CD4-positive, alpha-beta T cell treated with Interleukin-17A for 1 hour (primary cell): Measurements from ENCODE around the gene ACP4.
"Not testable (repeated sequence)": the region's sequence is repeated elsewhere in the genome, so short reads cannot be mapped to it uniquely, and the experiment has no call there.

ENCODE experiments used
- DNase-seq: peaks from one replicate; pipeline ENCODE4 v3.0.0-alpha.2; 2020

The ACP4 gene

GRCh38 chr19:50797781-50798658 lies 7.8 kb downstream of the ACP4 start:
- DNase-seq = no peak

- DNase-seq = no peak
Observed at GRCh38 chr19:50798659-50799546, 8.7 kb downstream of the ACP4 start.

GRCh38 chr19:50799547-50799851 lies 9.3 kb downstream of the ACP4 start:
- DNase-seq = no peak

GRCh38 chr19:50801107-50801506 lies 10.9 kb downstream of the ACP4 start:
- DNase-seq = no peak

GRCh38 chr19:50803633-50804419 lies 13.6 kb downstream of the ACP4 start:
- peak; percentile 14 for DNase-seq

GRCh38 chr19:50804420-50805272 lies 14.4 kb downstream of the ACP4 start:
- DNase-seq = peak; percentile 99

GRCh38 chr19:50808856-50809255 lies 18.6 kb downstream of the ACP4 start:
- no peak for DNase-seq

- not testable (repeated sequence) for DNase-seq
Observed at GRCh38 chr19:50811622-50812238, 21.5 kb downstream of the ACP4 start.

- no peak for DNase-seq
Observed at GRCh38 chr19:50812474-50812873, 22.3 kb downstream of the ACP4 start.

- no peak for DNase-seq
Observed at GRCh38 chr19:50814883-50815282, 24.7 kb downstream of the ACP4 start.

GRCh38 chr19:50815439-50815838 lies 25.2 kb downstream of the ACP4 start:
- no peak for DNase-seq

GRCh38 chr19:50817941-50818858 lies 28.0 kb downstream of the ACP4 start:
- peak; percentile 32 for DNase-seq

- DNase-seq = no peak
Observed at GRCh38 chr19:50818859-50819472, 28.8 kb downstream of the ACP4 start.

GRCh38 chr19:50819636-50820035 lies 29.4 kb downstream of the ACP4 start:
- no peak for DNase-seq

GRCh38 chr19:50820086-50820485 lies 29.9 kb downstream of the ACP4 start:
- DNase-seq = no peak

GRCh38 chr19:50820549-50821247 lies 30.5 kb downstream of the ACP4 start:
- no peak for DNase-seq

- no peak for DNase-seq
Observed at GRCh38 chr19:50821248-50821612, 31.0 kb downstream of the ACP4 start.

- no peak for DNase-seq
Observed at GRCh38 chr19:50821622-50822021, 31.4 kb downstream of the ACP4 start.

GRCh38 chr19:50822661-50823208 lies 32.5 kb downstream of the ACP4 start:
- DNase-seq = no peak
